H1 (cell line): ENCODE measurements around the gene MATK. TPM values are rescaled to one million over a fixed set of nuclear protein-coding genes. Genes with fewer than 3 reads are reported as not detected.

ENCODE experiments used
- E2F6 ChIP-seq: IDR thresholded peaks from 2 replicates; pipeline ENCODE4 v1.6.1; 2012; ENCODE audit warnings: inconsistent platforms
- GABPA ChIP-seq: IDR thresholded peaks from 2 replicates; pipeline ENCODE4 v1.6.1; 2011; ENCODE audit warnings: mild to moderate bottlenecking, low read length, moderate library complexity, borderline replicate concordance; ENCODE audit not compliant: insufficient read depth
- JUND ChIP-seq: IDR thresholded peaks from 2 replicates; pipeline ENCODE4 v1.6.1; 2011; ENCODE audit warnings: mild to moderate bottlenecking, improper control_type of control experiment, low read length
- RFX5 ChIP-seq: IDR thresholded peaks from 2 replicates; pipeline ENCODE4 v1.6.1; 2011; ENCODE audit warnings: low read depth, low read length, improper control_type of control experiment, borderline replicate concordance
- polyA plus RNA-seq, 7 experiments: library from polyadenylated mRNA; depleted of rRNA in 3 of 7; stranded (reverse) in 5 of 7; unstranded in 2 of 7; fragments of >200 nt in 5 of 7; fragments of 200-250 nt in 2 of 7; gene quantifications; 1 replicate in 5 of 7; 2 replicates in 1 of 7; 4 replicates in 1 of 7; pipeline versions ENCODE4 v1.2.1 to v1.2.3, GENCODE V29; 2011 to 2013; ENCODE audit warnings: missing spikeins in 2 of 7, mixed read lengths in 2 of 7
- total RNA-seq: library from RNA; stranded (reverse); fragmentation: NEBNext Ultra II Directional; extraction: Animal tissue kit (Norgen Biotek cat#: 25700); gene quantifications from 2 replicates; pipeline ENCODE4 v1.2.1, GENCODE V29; 2021
- TF ChIP-seq, protein P1 (sequence below), 3 experiments: IDR thresholded peaks; 1 replicate in 2 of 3; 2 replicates in 1 of 3; pipeline versions ENCODE4 v1.5.1 to v1.6.1; 2011; ENCODE audit warnings: low read length in 3 of 3, mild to moderate bottlenecking in 3 of 3, inconsistent platforms in 2 of 3, low read depth in 1 of 3, moderate library complexity in 1 of 3; ENCODE audit not compliant: insufficient read depth in 1 of 3; ENCODE audit errors: control extremely low read depth in 1 of 3

MATK gene
- total and polyA plus RNA-seq, 2 of the 8 experiments (the other 6 are each of a cell fraction or from before 2014, with no cell fraction given) = 20.5 to 21.4 TPM

GRCh38 chr19:3734310-3734600, 51.9 kb downstream of the MATK start (continued):
- TF ChIP-seq E2F6 = no peak
- no peak for TF ChIP-seq JUND
- TF ChIP-seq, protein P1, sequence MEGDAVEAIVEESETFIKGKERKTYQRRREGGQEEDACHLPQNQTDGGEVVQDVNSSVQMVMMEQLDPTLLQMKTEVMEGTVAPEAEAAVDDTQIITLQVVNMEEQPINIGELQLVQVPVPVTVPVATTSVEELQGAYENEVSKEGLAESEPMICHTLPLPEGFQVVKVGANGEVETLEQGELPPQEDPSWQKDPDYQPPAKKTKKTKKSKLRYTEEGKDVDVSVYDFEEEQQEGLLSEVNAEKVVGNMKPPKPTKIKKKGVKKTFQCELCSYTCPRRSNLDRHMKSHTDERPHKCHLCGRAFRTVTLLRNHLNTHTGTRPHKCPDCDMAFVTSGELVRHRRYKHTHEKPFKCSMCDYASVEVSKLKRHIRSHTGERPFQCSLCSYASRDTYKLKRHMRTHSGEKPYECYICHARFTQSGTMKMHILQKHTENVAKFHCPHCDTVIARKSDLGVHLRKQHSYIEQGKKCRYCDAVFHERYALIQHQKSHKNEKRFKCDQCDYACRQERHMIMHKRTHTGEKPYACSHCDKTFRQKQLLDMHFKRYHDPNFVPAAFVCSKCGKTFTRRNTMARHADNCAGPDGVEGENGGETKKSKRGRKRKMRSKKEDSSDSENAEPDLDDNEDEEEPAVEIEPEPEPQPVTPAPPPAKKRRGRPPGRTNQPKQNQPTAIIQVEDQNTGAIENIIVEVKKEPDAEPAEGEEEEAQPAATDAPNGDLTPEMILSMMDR (IDR thresholded peaks at IDR 0.05; ENCODE audit: control extremely low read depth in 1 of 3, insufficient read depth in 1 of 3, low read depth in 1 of 3, low read length in 3 of 3) = no peak
- no peak for TF ChIP-seq GABPA
- TF ChIP-seq RFX5 = no peak
